ENCODE measurements around the gene WNT7B.

WNT7B gene

GRCh38 chr22:45885941-45886395, 91.0 kb downstream of the WNT7B start:
- Histone ChIP-seq H3K4me2 (ENCODE audit: low read depth, low read length, poor library complexity, severe bottlenecking) (no peak overlapping the region), H3K4me1 (ENCODE audit: insufficient read depth, low read length, poor library complexity, severe bottlenecking) (no peaks in the 10 kb centered on the region), H3K79me2 (ENCODE audit: insufficient read depth, low read length) (no peaks in the 10 kb centered on the region), H3K9ac (ENCODE audit: low read depth, low read length, poor library complexity, severe bottlenecking) (no peak overlapping the region), H2AFZ (ENCODE audit: low read length) (no peak overlapping the region), H3K4me3 (ENCODE audit: low read length, poor library complexity, severe bottlenecking) (no peak overlapping the region), H3K9me3 (ENCODE audit: insufficient read depth, low read depth, low read length) (no peaks in the 10 kb centered on the region), H3K9me2 (replicated peaks; ENCODE audit: low read depth, low read length) (no peaks in the 10 kb centered on the region), H3K36me3 (ENCODE audit: insufficient read depth, low read length) (no peaks in the 10 kb centered on the region), H3F3A (ENCODE audit: low read depth) (no peaks in the 10 kb centered on the region), H3K27me3 (ENCODE audit: insufficient read depth, low read length, poor library complexity, severe bottlenecking) (no peaks in the 10 kb centered on the region), H4K20me1 (ENCODE audit: insufficient read depth, low read length, poor library complexity, severe bottlenecking) (no peaks in the 10 kb centered on the region)
- TF ChIP-seq EZH2phosphoT487 (IDR thresholded peaks at IDR 0.05; ENCODE audit: borderline replicate concordance) (no peak), CTCF (conservative IDR thresholded peaks at IDR 0.05; ENCODE audit: low read length) (no peak)

- no peak overlapping the region for H2AFZ ChIP-seq (ENCODE audit: low read length)
- H3F3A ChIP-seq (ENCODE audit: low read depth): no peaks in the 10 kb centered on the region
- H3K9me3 ChIP-seq (ENCODE audit: insufficient read depth, low read depth, low read length): no peaks in the 10 kb centered on the region
- no peaks in the 10 kb centered on the region for H3K9me2 ChIP-seq (replicated peaks; ENCODE audit: low read depth, low read length)
- H3K4me1 ChIP-seq (ENCODE audit: insufficient read depth, low read length, poor library complexity, severe bottlenecking): no peaks in the 10 kb centered on the region
- no peak overlapping the region for H3K9ac ChIP-seq (ENCODE audit: low read depth, low read length, poor library complexity, severe bottlenecking)
- no peaks in the 10 kb centered on the region for H3K36me3 ChIP-seq (ENCODE audit: insufficient read depth, low read length)
- no peaks in the 10 kb centered on the region for H3K79me2 ChIP-seq (ENCODE audit: insufficient read depth, low read length)
- no peaks in the 10 kb centered on the region for H4K20me1 ChIP-seq (ENCODE audit: insufficient read depth, low read length, poor library complexity, severe bottlenecking)
- no peak overlapping the region for H3K4me3 ChIP-seq (ENCODE audit: low read length, poor library complexity, severe bottlenecking)
- H3K27me3 ChIP-seq (ENCODE audit: insufficient read depth, low read length, poor library complexity, severe bottlenecking): no peaks in the 10 kb centered on the region
- TF ChIP-seq CTCF (conservative IDR thresholded peaks at IDR 0.05; ENCODE audit: low read length) (no peak), EZH2phosphoT487 (IDR thresholded peaks at IDR 0.05; ENCODE audit: borderline replicate concordance) (no peak)
- no peak overlapping the region for H3K4me2 ChIP-seq (ENCODE audit: low read depth, low read length, poor library complexity, severe bottlenecking)
Measured at GRCh38 chr22:45885171-45885840, 91.7 kb downstream of the WNT7B start.

GRCh38 chr22:45884201-45885062, 92.5 kb downstream of the WNT7B start:
- H3F3A ChIP-seq (ENCODE audit: low read depth): no peaks in the 10 kb centered on the region
- H4K20me1 ChIP-seq (ENCODE audit: insufficient read depth, low read length, poor library complexity, severe bottlenecking): no peaks in the 10 kb centered on the region
- H3K9ac ChIP-seq (ENCODE audit: low read depth, low read length, poor library complexity, severe bottlenecking): no peak overlapping the region
- no peaks in the 10 kb centered on the region for H3K27me3 ChIP-seq (ENCODE audit: insufficient read depth, low read length, poor library complexity, severe bottlenecking)
- no peaks in the 10 kb centered on the region for H3K4me1 ChIP-seq (ENCODE audit: insufficient read depth, low read length, poor library complexity, severe bottlenecking)
- no peak for TF ChIP-seq CTCF (conservative IDR thresholded peaks at IDR 0.05; ENCODE audit: low read length)
- no peak for TF ChIP-seq EZH2phosphoT487 (IDR thresholded peaks at IDR 0.05; ENCODE audit: borderline replicate concordance)
- H3K9me2 ChIP-seq (replicated peaks; ENCODE audit: low read depth, low read length): no peaks in the 10 kb centered on the region
- H3K9me3 ChIP-seq (ENCODE audit: insufficient read depth, low read depth, low read length): no peaks in the 10 kb centered on the region
- no peak overlapping the region for H2AFZ ChIP-seq (ENCODE audit: low read length)
- H3K36me3 ChIP-seq (ENCODE audit: insufficient read depth, low read length): no peaks in the 10 kb centered on the region
- H3K79me2 ChIP-seq (ENCODE audit: insufficient read depth, low read length): no peaks in the 10 kb centered on the region
- no peak overlapping the region for H3K4me3 ChIP-seq (ENCODE audit: low read length, poor library complexity, severe bottlenecking)
- H3K4me2 ChIP-seq (ENCODE audit: low read depth, low read length, poor library complexity, severe bottlenecking): no peak overlapping the region

All from Loucy (cell line).